WTC11 (cell line): ENCODE results near the gene MRPL34.

ENCODE experiments used
- CREB1 ChIP-seq: sonication (generic); formaldehyde crosslinking; IDR thresholded peaks from 2 replicates; pipeline ENCODE4 v1.8.0; 2023; ENCODE audit warnings: mild to moderate bottlenecking, missing genetic modification reagents
- RELA ChIP-seq: sonication (generic); formaldehyde crosslinking; IDR thresholded peaks from 2 replicates; pipeline ENCODE4 v1.8.1; 2022; ENCODE audit warnings: missing genetic modification reagents, mild to moderate bottlenecking, borderline replicate concordance

- TF ChIP-seq CREB1 (CRISPR knock-in tag) = no peak
- TF ChIP-seq RELA = no peak
Measured at GRCh38 chr19:17286263-17286662, 19.4 kb upstream of the MRPL34 start.
